HEK293 (cell line): Measurements from ENCODE around the gene KRT81.

Experiments
- CTCF ChIA-PET: fragments of 350-600 bp; formaldehyde crosslinking; extraction: SDS; loops from one replicate; lab custom pipeline; 2021; ENCODE audit warnings: antibody characterized with exemption; lab: Yijun Ruan, JAX
- POLR2A ChIA-PET: fragments of 300-600 bp; formaldehyde crosslinking; extraction: SDS; loops from one replicate; lab custom pipeline; 2020; ENCODE audit warnings: antibody characterized with exemption, inconsistent platforms; lab: Yijun Ruan, JAX
- H3K27ac ChIP-seq: fragments of 200-500 bp; sonication (Bioruptor generic); 2 replicates; pipeline ENCODE4 v1.5.1; 2014; ENCODE audit warnings: low read depth, low read length, control low read depth, inconsistent platforms; ENCODE audit errors: extremely low read depth
- H3K36me3 ChIP-seq, 2 experiments: fragments of 200-500 bp in 1 of 2; sonication (Bioruptor generic) in 1 of 2; 1 replicate in 1 of 2; 2 replicates in 1 of 2; pipeline ENCODE4 v1.5.1; 2014 to 2017; ENCODE audit warnings: inconsistent platforms in 2 of 2, low read length in 2 of 2; ENCODE audit not compliant: control insufficient read depth in 2 of 2, insufficient read depth in 1 of 2
- H3K4me1 ChIP-seq: fragments of 200-500 bp; sonication (Bioruptor generic); 2 replicates; pipeline ENCODE4 v1.5.1; 2014; ENCODE audit warnings: mild to moderate bottlenecking, low read length, inconsistent platforms; ENCODE audit not compliant: control insufficient read depth, insufficient read depth
- H3K4me3 ChIP-seq: 2 replicates; pipeline ENCODE4 v1.5.1; 2011; ENCODE audit warnings: low read depth, mild to moderate bottlenecking, control low read depth, low read length, moderate library complexity
- H3K9me3 ChIP-seq: fragments of 200-500 bp; sonication (Bioruptor generic); 2 replicates; pipeline ENCODE4 v1.5.1; 2014; ENCODE audit warnings: low read depth, low read length, inconsistent platforms; ENCODE audit not compliant: control insufficient read depth, insufficient read depth
- BCL11B ChIP-seq: fragments of 450-650 bp; formaldehyde crosslinking; IDR thresholded peaks from 2 replicates; pipeline ENCODE4 v1.5.1; 2016; ENCODE audit warnings: low read depth, missing biosample characterization, missing genetic modification characterization
- WT1 ChIP-seq: fragments of 450-650 bp; formaldehyde crosslinking; IDR thresholded peaks from 2 replicates; pipeline ENCODE4 v1.5.1; 2016; ENCODE audit warnings: missing biosample characterization, missing genetic modification characterization
- ZBTB8A ChIP-seq: fragments of 450-650 bp; formaldehyde crosslinking; IDR thresholded peaks from 2 replicates; pipeline ENCODE4 v1.5.1; 2016; ENCODE audit warnings: missing biosample characterization, missing genetic modification characterization
- ZFP69B ChIP-seq: fragments of 450-650 bp; formaldehyde crosslinking; IDR thresholded peaks from 2 replicates; pipeline ENCODE4 v1.5.1; 2016; ENCODE audit warnings: missing biosample characterization, missing genetic modification characterization
- ZNF274 ChIP-seq, 2 experiments: fragments of 200-500 bp in 1 of 2; fragments of 450-650 bp in 1 of 2; sonication (Bioruptor generic) in 1 of 2; formaldehyde crosslinking in 1 of 2; IDR thresholded peaks; 2 replicates each; pipeline versions ENCODE4 v1.5.1 to v1.6.1; 2014 to 2016; ENCODE audit warnings: borderline replicate concordance in 1 of 2, inconsistent platforms in 1 of 2, low read length in 1 of 2, missing biosample characterization in 1 of 2, missing genetic modification characterization in 1 of 2
- ZNF302 ChIP-seq: fragments of 450-650 bp; formaldehyde crosslinking; IDR thresholded peaks from 2 replicates; pipeline ENCODE4 v1.5.1; 2016; ENCODE audit warnings: missing biosample characterization, missing genetic modification characterization, low read depth
- ZNF341 ChIP-seq: fragments of 450-650 bp; formaldehyde crosslinking; IDR thresholded peaks from 2 replicates; pipeline ENCODE4; 2016; ENCODE audit warnings: low read depth, missing biosample characterization, missing genetic modification characterization
- ZNF473 ChIP-seq: fragments of 450-650 bp; formaldehyde crosslinking; IDR thresholded peaks from 2 replicates; pipeline ENCODE4 v1.5.1; 2017; ENCODE audit warnings: missing biosample characterization, missing genetic modification characterization
- ZNF48 ChIP-seq: fragments of 450-650 bp; formaldehyde crosslinking; IDR thresholded peaks from 2 replicates; pipeline ENCODE4 v1.5.1; 2016; ENCODE audit warnings: missing biosample characterization, missing genetic modification characterization
- ZNF76 ChIP-seq: fragments of 450-650 bp; formaldehyde crosslinking; IDR thresholded peaks from 2 replicates; pipeline ENCODE4; 2016; ENCODE audit warnings: low read depth, missing biosample characterization, missing genetic modification characterization, borderline replicate concordance
- ZNF768 ChIP-seq: fragments of 450-650 bp; formaldehyde crosslinking; IDR thresholded peaks from 2 replicates; pipeline ENCODE4 v1.5.1; 2018; ENCODE audit warnings: missing biosample characterization, mild to moderate bottlenecking, missing genetic modification characterization
- ZNF843 ChIP-seq: fragments of 450-650 bp; formaldehyde crosslinking; IDR thresholded peaks from 2 replicates; pipeline ENCODE4 v1.5.1; 2016; ENCODE audit warnings: missing biosample characterization, missing genetic modification characterization
- TF ChIP-seq, protein P1 (sequence below): fragments of 450-650 bp; formaldehyde crosslinking; IDR thresholded peaks from 2 replicates; pipeline ENCODE4 v1.5.1; 2016; ENCODE audit warnings: missing biosample characterization, missing genetic modification characterization
- TF ChIP-seq, protein P2 (sequence below): fragments of 450-650 bp; formaldehyde crosslinking; IDR thresholded peaks from 2 replicates; pipeline ENCODE4 v1.5.1; 2016; ENCODE audit warnings: missing biosample characterization, missing genetic modification characterization
- TF ChIP-seq, protein P3 (sequence below): fragments of 450-650 bp; formaldehyde crosslinking; IDR thresholded peaks from 2 replicates; pipeline ENCODE4 v1.5.1; 2016; ENCODE audit warnings: missing biosample characterization, missing genetic modification characterization
- TF ChIP-seq, protein P4 (sequence below): fragments of 450-650 bp; formaldehyde crosslinking; IDR thresholded peaks from 2 replicates; pipeline ENCODE4 v1.5.1; 2016; ENCODE audit warnings: missing biosample characterization, missing genetic modification characterization
- TF ChIP-seq, protein P5 (sequence below): fragments of 450-650 bp; formaldehyde crosslinking; IDR thresholded peaks from 2 replicates; pipeline ENCODE4 v1.5.1; 2016; ENCODE audit warnings: missing biosample characterization, missing genetic modification characterization, borderline replicate concordance
- TF ChIP-seq, protein P6 (sequence below): fragments of 450-650 bp; formaldehyde crosslinking; IDR thresholded peaks from 2 replicates; pipeline ENCODE4 v1.5.1; 2017; ENCODE audit warnings: missing biosample characterization, missing genetic modification characterization

Gene KRT81

DNA sequence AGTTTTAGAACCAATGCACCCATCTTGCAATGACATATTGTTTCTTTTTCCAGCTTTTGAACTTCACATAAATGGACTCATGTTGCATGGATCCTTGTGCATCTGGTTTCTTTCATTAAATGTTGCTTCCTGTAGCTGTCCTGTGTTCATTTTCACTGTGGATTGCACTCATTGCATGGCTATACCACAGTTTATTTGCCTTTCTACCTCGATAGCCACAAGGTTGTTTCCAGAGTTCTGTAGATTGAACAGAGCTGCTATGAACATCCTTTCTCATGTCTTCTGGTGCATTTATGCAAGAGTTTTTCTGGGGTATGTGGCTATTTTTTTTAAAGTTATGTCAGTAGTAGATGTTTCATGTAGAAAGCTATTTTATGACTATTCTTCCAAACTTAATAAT is 3.5 kb upstream of the KRT81 start:
- ChIA-PET POLR2A (no interaction called here), CTCF (interaction anchor here (0.8 to 2.7 kb wide), 11 partner anchors 8 to 123 kb away, joined by 3 to 19 read pairs (median 5); no protein-coding TSS in a partner anchor)
- Histone ChIP-seq H3K4me1 (no peaks in the 10 kb centered on the region), H3K27ac (no peak overlapping the region), H3K4me3 (no peak overlapping the region), H3K36me3 (no peaks in the 10 kb centered on the region), H3K9me3 (no peaks in the 10 kb centered on the region)
- no peak for TF ChIP-seq BCL11B (tag by site-specific recombination)
- no peak for TF ChIP-seq ZNF843 (tag by site-specific recombination)
- TF ChIP-seq ZFP69B (tag by site-specific recombination) = no peak
- TF ChIP-seq WT1 (tag by site-specific recombination) = no peak
- TF ChIP-seq, protein P1, sequence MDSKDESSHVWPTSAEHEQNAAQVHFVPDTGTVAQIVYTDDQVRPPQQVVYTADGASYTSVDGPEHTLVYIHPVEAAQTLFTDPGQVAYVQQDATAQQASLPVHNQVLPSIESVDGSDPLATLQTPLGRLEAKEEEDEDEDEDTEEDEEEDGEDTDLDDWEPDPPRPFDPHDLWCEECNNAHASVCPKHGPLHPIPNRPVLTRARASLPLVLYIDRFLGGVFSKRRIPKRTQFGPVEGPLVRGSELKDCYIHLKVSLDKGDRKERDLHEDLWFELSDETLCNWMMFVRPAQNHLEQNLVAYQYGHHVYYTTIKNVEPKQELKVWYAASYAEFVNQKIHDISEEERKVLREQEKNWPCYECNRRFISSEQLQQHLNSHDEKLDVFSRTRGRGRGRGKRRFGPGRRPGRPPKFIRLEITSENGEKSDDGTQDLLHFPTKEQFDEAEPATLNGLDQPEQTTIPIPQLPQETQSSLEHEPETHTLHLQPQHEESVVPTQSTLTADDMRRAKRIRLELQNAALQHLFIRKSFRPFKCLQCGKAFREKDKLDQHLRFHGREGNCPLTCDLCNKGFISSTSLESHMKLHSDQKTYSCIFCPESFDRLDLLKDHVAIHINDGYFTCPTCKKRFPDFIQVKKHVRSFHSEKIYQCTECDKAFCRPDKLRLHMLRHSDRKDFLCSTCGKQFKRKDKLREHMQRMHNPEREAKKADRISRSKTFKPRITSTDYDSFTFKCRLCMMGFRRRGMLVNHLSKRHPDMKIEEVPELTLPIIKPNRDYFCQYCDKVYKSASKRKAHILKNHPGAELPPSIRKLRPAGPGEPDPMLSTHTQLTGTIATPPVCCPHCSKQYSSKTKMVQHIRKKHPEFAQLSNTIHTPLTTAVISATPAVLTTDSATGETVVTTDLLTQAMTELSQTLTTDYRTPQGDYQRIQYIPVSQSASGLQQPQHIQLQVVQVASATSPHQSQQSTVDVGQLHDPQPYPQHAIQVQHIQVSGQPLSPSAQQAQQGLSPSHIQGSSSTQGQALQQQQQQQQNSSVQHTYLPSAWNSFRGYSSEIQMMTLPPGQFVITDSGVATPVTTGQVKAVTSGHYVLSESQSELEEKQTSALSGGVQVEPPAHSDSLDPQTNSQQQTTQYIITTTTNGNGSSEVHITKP (tag by site-specific recombination) = no peak
- TF ChIP-seq ZNF76 = no peak
- TF ChIP-seq, protein P2, sequence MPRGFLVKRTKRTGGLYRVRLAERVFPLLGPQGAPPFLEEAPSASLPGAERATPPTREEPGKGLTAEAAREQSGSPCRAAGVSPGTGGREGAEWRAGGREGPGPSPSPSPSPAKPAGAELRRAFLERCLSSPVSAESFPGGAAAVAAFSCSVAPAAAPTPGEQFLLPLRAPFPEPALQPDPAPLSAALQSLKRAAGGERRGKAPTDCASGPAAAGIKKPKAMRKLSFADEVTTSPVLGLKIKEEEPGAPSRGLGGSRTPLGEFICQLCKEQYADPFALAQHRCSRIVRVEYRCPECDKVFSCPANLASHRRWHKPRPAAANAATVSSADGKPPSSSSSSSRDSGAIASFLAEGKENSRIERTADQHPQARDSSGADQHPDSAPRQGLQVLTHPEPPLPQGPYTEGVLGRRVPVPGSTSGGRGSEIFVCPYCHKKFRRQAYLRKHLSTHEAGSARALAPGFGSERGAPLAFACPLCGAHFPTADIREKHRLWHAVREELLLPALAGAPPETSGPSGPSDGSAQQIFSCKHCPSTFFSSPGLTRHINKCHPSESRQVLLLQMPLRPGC (tag by site-specific recombination) = no peak
- TF ChIP-seq ZNF302 (tag by site-specific recombination) = no peak
- TF ChIP-seq ZNF48 (tag by site-specific recombination) = no peak
- TF ChIP-seq, protein P3, sequence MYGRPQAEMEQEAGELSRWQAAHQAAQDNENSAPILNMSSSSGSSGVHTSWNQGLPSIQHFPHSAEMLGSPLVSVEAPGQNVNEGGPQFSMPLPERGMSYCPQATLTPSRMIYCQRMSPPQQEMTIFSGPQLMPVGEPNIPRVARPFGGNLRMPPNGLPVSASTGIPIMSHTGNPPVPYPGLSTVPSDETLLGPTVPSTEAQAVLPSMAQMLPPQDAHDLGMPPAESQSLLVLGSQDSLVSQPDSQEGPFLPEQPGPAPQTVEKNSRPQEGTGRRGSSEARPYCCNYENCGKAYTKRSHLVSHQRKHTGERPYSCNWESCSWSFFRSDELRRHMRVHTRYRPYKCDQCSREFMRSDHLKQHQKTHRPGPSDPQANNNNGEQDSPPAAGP = no peak
- no peak for TF ChIP-seq ZBTB8A (tag by site-specific recombination)
- TF ChIP-seq, protein P4, sequence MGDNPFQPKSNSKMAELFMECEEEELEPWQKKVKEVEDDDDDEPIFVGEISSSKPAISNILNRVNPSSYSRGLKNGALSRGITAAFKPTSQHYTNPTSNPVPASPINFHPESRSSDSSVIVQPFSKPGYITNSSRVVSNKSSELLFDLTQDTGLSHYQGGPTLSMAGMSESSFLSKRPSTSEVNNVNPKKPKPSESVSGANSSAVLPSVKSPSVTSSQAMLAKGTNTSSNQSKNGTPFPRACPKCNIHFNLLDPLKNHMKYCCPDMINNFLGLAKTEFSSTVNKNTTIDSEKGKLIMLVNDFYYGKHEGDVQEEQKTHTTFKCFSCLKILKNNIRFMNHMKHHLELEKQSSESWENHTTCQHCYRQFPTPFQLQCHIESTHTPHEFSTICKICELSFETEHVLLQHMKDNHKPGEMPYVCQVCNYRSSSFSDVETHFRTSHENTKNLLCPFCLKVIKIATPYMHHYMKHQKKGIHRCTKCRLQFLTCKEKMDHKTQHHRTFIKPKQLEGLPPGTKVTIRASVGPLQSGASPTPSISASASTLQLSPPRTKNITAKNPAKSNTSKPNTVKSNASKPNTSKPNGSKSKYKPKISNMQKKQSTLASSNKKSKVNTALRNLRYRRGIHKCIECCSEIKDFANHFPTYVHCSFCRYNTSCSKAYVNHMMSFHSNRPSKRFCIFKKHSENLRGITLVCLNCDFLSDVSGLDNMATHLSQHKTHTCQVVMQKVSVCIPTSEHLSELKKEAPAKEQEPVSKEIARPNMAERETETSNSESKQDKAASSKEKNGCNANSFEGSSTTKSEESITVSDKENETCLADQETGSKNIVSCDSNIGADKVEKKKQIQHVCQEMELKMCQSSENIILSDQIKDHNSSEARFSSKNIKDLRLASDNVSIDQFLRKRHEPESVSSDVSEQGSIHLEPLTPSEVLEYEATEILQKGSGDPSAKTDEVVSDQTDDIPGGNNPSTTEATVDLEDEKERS (tag by site-specific recombination) = no peak
- no peak for TF ChIP-seq ZNF274 (IDR thresholded peaks at IDR 0.05; ENCODE audit: low read length)
- TF ChIP-seq ZNF274 (tag by site-specific recombination; IDR thresholded peaks at IDR 0.05; ENCODE audit: borderline replicate concordance) = no peak
- TF ChIP-seq ZNF768 (tag by site-specific recombination) = no peak
- TF ChIP-seq, protein P5, sequence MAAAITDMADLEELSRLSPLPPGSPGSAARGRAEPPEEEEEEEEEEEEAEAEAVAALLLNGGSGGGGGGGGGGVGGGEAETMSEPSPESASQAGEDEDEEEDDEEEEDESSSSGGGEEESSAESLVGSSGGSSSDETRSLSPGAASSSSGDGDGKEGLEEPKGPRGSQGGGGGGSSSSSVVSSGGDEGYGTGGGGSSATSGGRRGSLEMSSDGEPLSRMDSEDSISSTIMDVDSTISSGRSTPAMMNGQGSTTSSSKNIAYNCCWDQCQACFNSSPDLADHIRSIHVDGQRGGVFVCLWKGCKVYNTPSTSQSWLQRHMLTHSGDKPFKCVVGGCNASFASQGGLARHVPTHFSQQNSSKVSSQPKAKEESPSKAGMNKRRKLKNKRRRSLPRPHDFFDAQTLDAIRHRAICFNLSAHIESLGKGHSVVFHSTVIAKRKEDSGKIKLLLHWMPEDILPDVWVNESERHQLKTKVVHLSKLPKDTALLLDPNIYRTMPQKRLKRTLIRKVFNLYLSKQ (tag by site-specific recombination) = no peak
- TF ChIP-seq, protein P6, sequence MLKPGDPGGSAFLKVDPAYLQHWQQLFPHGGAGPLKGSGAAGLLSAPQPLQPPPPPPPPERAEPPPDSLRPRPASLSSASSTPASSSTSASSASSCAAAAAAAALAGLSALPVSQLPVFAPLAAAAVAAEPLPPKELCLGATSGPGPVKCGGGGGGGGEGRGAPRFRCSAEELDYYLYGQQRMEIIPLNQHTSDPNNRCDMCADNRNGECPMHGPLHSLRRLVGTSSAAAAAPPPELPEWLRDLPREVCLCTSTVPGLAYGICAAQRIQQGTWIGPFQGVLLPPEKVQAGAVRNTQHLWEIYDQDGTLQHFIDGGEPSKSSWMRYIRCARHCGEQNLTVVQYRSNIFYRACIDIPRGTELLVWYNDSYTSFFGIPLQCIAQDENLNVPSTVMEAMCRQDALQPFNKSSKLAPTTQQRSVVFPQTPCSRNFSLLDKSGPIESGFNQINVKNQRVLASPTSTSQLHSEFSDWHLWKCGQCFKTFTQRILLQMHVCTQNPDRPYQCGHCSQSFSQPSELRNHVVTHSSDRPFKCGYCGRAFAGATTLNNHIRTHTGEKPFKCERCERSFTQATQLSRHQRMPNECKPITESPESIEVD (tag by site-specific recombination) = no peak
- TF ChIP-seq ZNF473 = no peak
- TF ChIP-seq ZNF341 (tag by site-specific recombination) = no peak
